GM18499 (cell line): ENCODE data around the gene GOLGA6L10.
"Not testable (repeated sequence)": the region's sequence is repeated elsewhere in the genome, so short reads cannot be mapped to it uniquely, and the experiment has no call there.

Experiments used
- ATAC-seq: cut with Tn5 transposase; IDR thresholded peaks from one replicate; pipeline ENCODE4 v1.9.1; 2021; ENCODE audit warnings: moderate number of reproducible peaks; ENCODE audit not compliant: insufficient read depth, unreplicated experiment

GOLGA6L10 gene

DNA sequence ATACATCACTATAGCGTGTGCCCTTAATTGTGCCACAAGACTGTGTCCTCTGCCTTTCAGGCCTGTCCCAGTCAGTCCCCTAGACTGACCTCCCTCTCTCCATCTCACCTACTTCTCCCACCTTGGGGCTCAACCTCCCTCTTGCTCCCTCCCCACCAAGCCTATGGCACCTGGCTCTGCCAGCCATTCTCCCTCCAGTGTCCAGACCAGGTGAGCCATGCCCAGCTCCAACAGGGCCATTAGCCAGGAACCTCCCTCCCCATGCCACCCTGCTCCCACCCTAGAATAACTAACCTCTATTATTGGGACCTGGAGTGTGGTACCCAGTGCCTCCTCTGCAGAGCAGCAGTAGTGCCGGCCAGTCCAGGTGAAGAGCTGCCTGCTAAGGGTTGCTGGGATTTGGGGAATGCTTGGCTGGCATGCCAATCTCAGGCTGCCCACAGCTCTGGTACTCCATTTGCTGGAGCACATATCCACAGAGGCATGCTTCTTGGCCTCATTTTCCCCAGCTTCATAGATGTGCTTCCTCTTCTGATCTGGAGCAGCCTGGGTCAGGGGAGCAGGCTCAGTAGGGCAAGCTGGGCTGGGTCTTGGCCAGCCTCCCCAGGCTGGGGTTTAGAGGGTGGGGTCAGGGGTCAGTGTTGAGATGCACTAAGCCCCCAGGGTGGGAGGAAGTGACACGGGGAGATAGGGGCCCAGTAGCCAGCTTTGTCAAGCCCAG is 47.8 kb downstream of the GOLGA6L10 start:
- ATAC-seq: no peak

DNA sequence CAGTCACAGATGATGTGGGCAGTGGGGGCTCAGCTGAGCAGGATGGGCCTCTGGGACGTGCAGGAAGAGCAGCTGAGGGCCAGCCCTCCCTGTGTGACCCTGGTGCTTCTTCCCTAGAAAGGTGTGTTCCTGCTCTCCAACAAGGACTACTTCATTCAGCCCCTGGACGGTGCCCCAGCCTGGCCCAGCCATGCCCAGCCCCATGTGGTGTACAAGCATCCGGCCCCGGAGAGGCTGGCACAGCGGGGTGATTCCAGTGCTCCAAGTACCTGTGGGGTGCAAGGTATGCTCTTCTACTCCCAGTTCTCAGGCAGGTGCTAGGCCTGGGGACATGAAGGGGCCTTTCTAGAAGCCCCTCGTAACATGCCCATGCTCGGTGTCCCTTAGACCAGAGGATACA is 48.4 kb downstream of the GOLGA6L10 start:
- ATAC-seq: no peak

DNA sequence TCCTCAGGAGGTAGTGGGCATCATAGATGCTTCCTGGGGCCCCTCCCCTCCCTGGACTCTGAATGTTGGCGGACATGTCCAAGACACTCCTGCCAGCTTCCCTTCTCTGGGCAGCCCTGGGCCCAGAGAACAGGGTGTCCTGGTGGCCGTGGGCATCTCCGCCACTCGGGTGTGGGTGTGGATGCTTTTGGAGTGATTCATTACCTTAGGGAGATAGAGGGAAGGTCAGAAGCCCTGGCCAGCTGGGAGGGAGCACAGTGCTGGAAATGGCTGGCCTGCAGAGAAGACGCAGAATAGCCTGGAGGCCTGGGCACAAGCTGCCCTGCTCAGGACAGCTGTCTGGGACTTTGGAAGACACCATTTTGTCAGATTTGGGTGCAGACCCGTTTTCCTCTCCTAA is 48.9 kb downstream of the GOLGA6L10 start:
- not testable (repeated sequence) for ATAC-seq

DNA sequence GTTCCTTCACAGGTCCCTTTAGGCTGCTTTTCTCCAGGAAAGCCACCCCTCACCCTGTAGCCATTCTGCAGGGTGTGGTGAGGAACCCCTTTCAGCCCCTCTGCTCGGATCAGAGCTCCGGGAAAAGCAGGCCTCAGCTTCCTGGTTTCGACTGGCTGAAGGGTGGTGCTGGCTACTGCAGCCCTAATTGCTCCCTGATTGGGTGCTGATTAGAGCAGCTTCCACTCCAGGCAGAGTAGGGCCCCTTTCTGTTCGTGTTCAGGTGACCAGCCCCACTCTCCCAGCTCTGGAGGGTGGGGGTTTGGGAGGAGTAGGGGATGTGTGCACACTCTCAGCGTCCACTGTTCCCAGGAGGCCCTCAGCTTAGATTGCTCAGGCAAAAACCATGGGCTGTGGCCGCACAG is 49.8 kb downstream of the GOLGA6L10 start:
- not testable (repeated sequence) for ATAC-seq

DNA sequence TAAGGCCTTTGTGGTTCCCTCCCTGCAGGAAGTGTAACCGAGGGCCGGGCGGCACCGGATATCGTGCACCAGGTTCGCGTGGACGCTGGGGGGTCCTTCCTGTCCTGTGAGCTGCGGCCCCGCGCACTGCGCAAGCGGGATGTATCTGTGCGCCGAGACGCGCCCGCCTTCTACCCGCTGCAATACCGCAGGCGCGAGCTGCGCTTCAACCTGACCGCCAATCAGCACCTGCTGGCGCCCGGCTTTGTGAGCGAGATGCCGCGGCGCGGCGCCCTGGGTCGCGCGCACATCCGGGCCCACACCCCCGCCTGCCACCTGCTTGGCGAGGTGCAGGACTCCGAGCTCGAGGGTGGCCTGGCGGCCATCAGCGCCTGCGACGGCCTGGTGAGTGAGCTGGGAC is 50.8 kb downstream of the GOLGA6L10 start:
- no peak for ATAC-seq

DNA sequence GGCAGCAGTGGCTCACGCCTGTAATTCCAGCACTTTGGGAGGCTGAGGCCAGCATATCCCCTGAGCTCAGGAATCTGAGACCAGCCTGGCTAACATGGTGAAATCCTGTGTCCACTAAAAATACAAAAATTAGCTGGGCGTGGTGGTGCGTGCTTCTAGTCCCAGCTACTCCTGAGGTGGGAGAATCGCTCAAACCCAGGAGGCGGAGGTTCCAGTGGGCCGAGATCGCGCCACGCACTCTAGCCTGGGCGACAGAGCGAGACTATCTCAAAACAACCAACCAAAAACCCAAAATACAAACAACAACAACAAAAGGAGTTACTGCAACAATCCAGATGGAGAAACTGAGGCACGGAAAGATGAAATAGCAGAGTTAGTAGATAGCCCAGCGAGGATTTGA is 51.2 kb downstream of the GOLGA6L10 start:
- ATAC-seq: no peak

DNA sequence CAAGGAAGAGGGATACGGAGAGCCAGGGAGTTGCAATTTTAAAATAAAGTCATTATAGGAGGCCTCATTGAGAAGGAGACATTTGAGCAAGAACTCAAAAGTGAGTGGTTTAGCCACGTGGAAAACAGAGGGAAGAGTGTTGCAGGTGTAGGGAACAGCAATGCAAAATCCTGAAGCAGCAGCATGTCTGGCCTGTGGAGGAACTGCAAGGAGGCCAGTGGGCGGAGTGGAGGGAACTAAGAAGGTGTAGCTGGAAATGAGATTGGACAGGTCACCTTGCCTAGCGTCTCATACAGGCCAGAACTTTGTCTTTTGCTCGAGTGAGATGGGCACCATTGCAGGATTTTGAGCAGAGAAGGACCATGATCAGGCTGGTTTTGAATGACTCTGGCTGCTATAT is 51.7 kb downstream of the GOLGA6L10 start:
- ATAC-seq: no peak

DNA sequence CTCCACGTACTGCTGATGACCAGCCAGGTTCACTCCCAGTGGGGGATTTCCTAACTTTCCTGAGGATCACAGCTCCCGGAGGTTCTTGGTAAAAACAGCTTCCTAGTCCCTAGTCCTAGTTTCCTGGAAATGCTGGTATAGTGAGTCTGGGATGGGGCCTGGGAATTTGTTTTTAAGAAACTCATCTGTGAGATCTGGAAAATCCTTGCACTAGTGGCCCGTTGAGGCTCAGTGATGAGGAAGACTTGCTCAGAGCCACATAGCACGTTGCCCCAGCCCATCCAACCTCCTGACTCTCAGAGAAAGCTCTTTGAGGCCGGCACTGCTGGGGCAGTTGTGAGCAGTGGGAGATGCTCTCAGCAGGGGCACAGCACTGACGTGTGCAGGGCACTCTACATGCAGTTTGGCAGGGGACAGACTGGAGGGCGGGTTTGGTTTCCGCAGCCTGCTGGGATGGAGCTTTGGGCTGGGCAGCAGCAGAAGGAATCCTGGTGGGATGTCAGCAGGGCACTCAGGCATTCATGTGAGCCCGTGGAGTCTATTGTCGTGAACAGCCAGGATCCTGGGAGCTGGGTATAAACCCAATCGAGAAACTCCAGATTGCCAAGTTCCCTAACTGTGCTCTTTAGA is 55.1 kb downstream of the GOLGA6L10 start:
- no peak for ATAC-seq

DNA sequence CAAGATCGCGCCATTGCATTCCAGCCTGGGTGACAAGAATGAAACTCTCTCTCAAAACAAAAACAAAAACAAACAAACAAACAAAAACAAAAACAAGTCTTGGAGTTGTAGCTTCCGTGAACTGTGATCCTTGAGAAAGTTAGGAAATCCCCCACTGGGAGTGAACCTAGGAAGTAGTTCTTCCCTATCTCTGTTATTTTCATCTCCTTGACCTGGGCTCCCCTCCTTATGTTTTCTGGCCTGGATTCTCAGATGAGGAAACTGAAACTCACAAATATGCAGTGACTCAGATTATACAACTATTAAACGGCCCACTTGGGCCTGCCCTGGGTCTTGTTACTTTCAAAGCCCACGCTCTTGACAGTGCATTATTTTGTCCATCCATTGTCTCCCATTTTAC is 57.0 kb downstream of the GOLGA6L10 start:
- no peak for ATAC-seq
